Urinary bladder (tissue), 4 donors: ENCODE data around the gene ROMO1. TPM values are rescaled to one million over a fixed set of nuclear protein-coding genes. Genes with fewer than 3 reads are reported as not detected.
"Not testable (repeated sequence)": the region's sequence is repeated elsewhere in the genome, so short reads cannot be mapped to it uniquely, and the experiment has no call there.

Experiments used
- DNase-seq: peaks from one replicate; pipeline ENCODE4 v3.0.0-alpha.2; 2015; ENCODE audit errors: extremely low spot score
- H3K27ac ChIP-seq: one replicate; pipeline ENCODE4 v1.5.1; 2013; ENCODE audit warnings: low read depth, mild to moderate bottlenecking, moderate library complexity
- H3K36me3 ChIP-seq: one replicate; pipeline ENCODE4 v1.6.1; 2013; ENCODE audit warnings: mild to moderate bottlenecking, moderate library complexity; ENCODE audit not compliant: insufficient read depth
- H3K4me1 ChIP-seq: one replicate; pipeline ENCODE4 v1.6.1; 2013; ENCODE audit warnings: mild to moderate bottlenecking, moderate library complexity; ENCODE audit not compliant: insufficient read depth
- H3K4me3 ChIP-seq: one replicate; pipeline ENCODE4 v1.5.1; 2013; ENCODE audit warnings: low read depth, low read length
- WGBS: extraction: QIAGEN DNeasy Blood & Tissue Kit; methylation state at CpG from one replicate; pipeline ENCODE4 v1.1.7; 2013; 5-methylcytosine and 5-hydroxymethylcytosine counted together
- polyA plus RNA-seq: library from polyadenylated mRNA; stranded (reverse); fragments of 200-250 nt; gene quantifications from one replicate; pipeline ENCODE4 v1.2.3, GENCODE V29; 2013
- total RNA-seq: library from RNA; depleted of rRNA; stranded (reverse); fragments of >200 nt; gene quantifications from one replicate; pipeline ENCODE4 v1.2.3, GENCODE V29; 2014
- donor health status: healthy with polysubstance abuse.
- donor health status: healthy.

The ROMO1 gene
- total and polyA plus RNA-seq, 2 donors, result 78.8 to 252 TPM

GRCh38 chr20:35709259-35709658, 10.1 kb downstream of the ROMO1 start:
- Histone ChIP-seq H3K36me3 (peaks cover 9% of the 10 kb centered on the region), H3K4me1 (no peaks in the 10 kb centered on the region), H3K27ac (no peak overlapping the region), H3K4me3 (no peak overlapping the region)
- 82% methylated on average over 1 of the region's 1 CpG for WGBS
- DNase-seq, result no peak

- peaks cover 6% of the 10 kb centered on the region for H3K36me3 ChIP-seq
- no peak overlapping the region for H3K4me3 ChIP-seq
- DNase-seq, result no peak
- H3K4me1 ChIP-seq, result no peaks in the 10 kb centered on the region
- no peak overlapping the region for H3K27ac ChIP-seq
These were observed 10.8 kb downstream of the ROMO1 start for GRCh38 chr20:35710039-35710438.

GRCh38 chr20:35710884-35711587, 11.8 kb downstream of the ROMO1 start:
- Histone ChIP-seq H3K27ac (no peak overlapping the region), H3K36me3 (peaks cover 8% of the 10 kb centered on the region), H3K4me3 (no peak overlapping the region), H3K4me1 (no peaks in the 10 kb centered on the region)
- WGBS, result 64% methylated on average over 6 of the region's 6 CpGs
- no peak for DNase-seq

GRCh38 chr20:35711588-35712209, 12.5 kb downstream of the ROMO1 start:
- no peak overlapping the region for H3K4me3 ChIP-seq
- DNase-seq, result no peak
- peaks cover 8% of the 10 kb centered on the region for H3K36me3 ChIP-seq
- H3K27ac ChIP-seq, result no peak overlapping the region
- H3K4me1 ChIP-seq, result no peaks in the 10 kb centered on the region
- WGBS, result 79% methylated on average over 6 of the region's 6 CpGs

- not testable (repeated sequence) for H3K36me3 ChIP-seq, DNase-seq, H3K4me3 ChIP-seq, H3K4me1 ChIP-seq, H3K27ac ChIP-seq
- 88% methylated on average over 9 of the region's 9 CpGs for WGBS
These were observed 13.9 kb downstream of the ROMO1 start for GRCh38 chr20:35713120-35713519.

- 73% methylated on average over 4 of the region's 4 CpGs for WGBS
- H3K36me3 ChIP-seq, result peaks cover 8% of the 10 kb centered on the region
- H3K4me1 ChIP-seq, result no peaks in the 10 kb centered on the region
These were observed 14.9 kb downstream of the ROMO1 start for GRCh38 chr20:35714127-35714526.

GRCh38 chr20:35715652-35716051, 16.4 kb downstream of the ROMO1 start:
- Histone ChIP-seq H3K4me1 (no peaks in the 10 kb centered on the region), H3K36me3 (peaks cover 5% of the 10 kb centered on the region), H3K4me3 (no peak overlapping the region), H3K27ac (no peak overlapping the region)
- no peak for DNase-seq
- 95% methylated on average over 2 of the region's 2 CpGs for WGBS

More at GRCh38 chr20:35714127-35714526, 14.9 kb downstream of the ROMO1 start:
- no peak for DNase-seq
- H3K4me3 ChIP-seq, result no peak overlapping the region
- H3K27ac ChIP-seq, result no peak overlapping the region

GRCh38 chr20:35716330-35716729, 17.1 kb downstream of the ROMO1 start:
- peaks cover 5% of the 10 kb centered on the region for H3K36me3 ChIP-seq

GRCh38 chr20:35718321-35718720, 19.1 kb downstream of the ROMO1 start:
- DNase-seq, H3K4me3 ChIP-seq, H3K4me1 ChIP-seq, H3K27ac ChIP-seq, H3K36me3 ChIP-seq: not testable (repeated sequence)
- WGBS, result 89% methylated on average over 8 of the region's 8 CpGs

More at GRCh38 chr20:35716330-35716729, 17.1 kb downstream of the ROMO1 start:
- 91% methylated on average over 4 of the region's 4 CpGs for whole genome bisulfite sequencing
- H3K4me1 ChIP-seq, result no peaks in the 10 kb centered on the region
- H3K27ac ChIP-seq, result no peak overlapping the region
- H3K4me3 ChIP-seq, result no peak overlapping the region
- no peak for DNase-seq

- Histone ChIP-seq H3K27ac (no peak overlapping the region), H3K4me3 (no peak overlapping the region), H3K4me1 (no peaks in the 10 kb centered on the region), H3K36me3 (peaks cover 9% of the 10 kb centered on the region)
- WGBS, result 81% methylated on average over 12 of the region's 12 CpGs
- DNase-seq, result no peak
These were observed 19.9 kb downstream of the ROMO1 start for GRCh38 chr20:35718972-35719635.

GRCh38 chr20:35719717-35720116, 20.5 kb downstream of the ROMO1 start:
- WGBS, result 65% methylated on average over 8 of the region's 8 CpGs
- Histone ChIP-seq H3K36me3 (peaks cover 11% of the 10 kb centered on the region), H3K4me1 (no peaks in the 10 kb centered on the region), H3K4me3 (no peak overlapping the region), H3K27ac (no peak overlapping the region)
- no peak for DNase-seq

- Histone ChIP-seq H3K36me3 (peaks cover 11% of the 10 kb centered on the region), H3K4me3 (no peak overlapping the region), H3K4me1 (no peaks in the 10 kb centered on the region), H3K27ac (no peak overlapping the region)
- WGBS, result 91% methylated on average over 13 of the region's 13 CpGs
- DNase-seq, result no peak
These were observed 21.2 kb downstream of the ROMO1 start for GRCh38 chr20:35720165-35721123.

GRCh38 chr20:35721219-35721618, 22.0 kb downstream of the ROMO1 start:
- Histone ChIP-seq H3K36me3 (peaks cover 9% of the 10 kb centered on the region), H3K27ac (no peak overlapping the region), H3K4me1 (no peaks in the 10 kb centered on the region), H3K4me3 (no peak overlapping the region)
- DNase-seq, result no peak
- 95% methylated on average over 3 of the region's 3 CpGs for WGBS
